Muscle layer of colon (tissue), 2 donors: Measurements from ENCODE around the gene FAT2.

Source experiments
- H3K27ac ChIP-seq: one replicate; pipeline ENCODE4 v1.7.0; 2013; ENCODE audit warnings: low read depth, mild to moderate bottlenecking, low read length, moderate library complexity
- H3K27me3 ChIP-seq, 2 donors: one replicate each; pipeline ENCODE4 v1.7.0; 2013; ENCODE audit warnings: low read length in 2 of 2, mild to moderate bottlenecking in 2 of 2; ENCODE audit not compliant: insufficient read depth in 2 of 2, control insufficient read depth in 1 of 2
- H3K36me3 ChIP-seq: one replicate; pipeline ENCODE4 v1.7.0; 2013; ENCODE audit warnings: mild to moderate bottlenecking, low read length; ENCODE audit not compliant: insufficient read depth
- H3K4me1 ChIP-seq: one replicate; pipeline ENCODE4 v1.7.0; 2013; ENCODE audit warnings: mild to moderate bottlenecking, low read length; ENCODE audit not compliant: insufficient read depth
- H3K4me3 ChIP-seq, 2 donors: one replicate each; pipeline ENCODE4 v1.7.0; 2013; ENCODE audit warnings: low read length in 2 of 2, low read depth in 1 of 2, mild to moderate bottlenecking in 1 of 2, moderate library complexity in 1 of 2
- H3K9ac ChIP-seq: one replicate; pipeline ENCODE4 v1.7.0; 2013; ENCODE audit warnings: low read length
- H3K9me3 ChIP-seq: one replicate; pipeline ENCODE4 v1.7.0; 2013; ENCODE audit warnings: mild to moderate bottlenecking, low read length
- donor health status: abdominal sarcoma.
- donor health status: Adenocarcinoma of cecum.

The FAT2 gene

GRCh38 chr5:151625285-151625684, 34.2 kb upstream of the FAT2 start:
- H3K4me3 ChIP-seq = no peak overlapping the region
- H3K27ac ChIP-seq = no peak overlapping the region
- no peaks in the 10 kb centered on the region for H3K36me3 ChIP-seq
- H3K4me1 ChIP-seq = no peaks in the 10 kb centered on the region
- no peak overlapping the region for H3K9ac ChIP-seq
- H3K9me3 ChIP-seq = no peaks in the 10 kb centered on the region
- H3K27me3 ChIP-seq = peaks cover 0 to under 1% of the 10 kb centered on the region in 2 donors

- Histone ChIP-seq H3K4me3 (no peak overlapping the region), H3K9me3 (no peaks in the 10 kb centered on the region), H3K4me1 (no peaks in the 10 kb centered on the region), H3K27me3 (peaks cover 0 to 4% of the 10 kb centered on the region in 2 donors), H3K9ac (no peak overlapping the region), H3K36me3 (no peaks in the 10 kb centered on the region), H3K27ac (no peak overlapping the region)
Measured at GRCh38 chr5:151624476-151624875, 33.3 kb upstream of the FAT2 start.

- H3K9me3 ChIP-seq = no peaks in the 10 kb centered on the region
- H3K9ac ChIP-seq = no peak overlapping the region
- no peak overlapping the region for H3K4me3 ChIP-seq
- H3K27me3 ChIP-seq = peaks cover 0 to 4% of the 10 kb centered on the region in 2 donors
- no peak overlapping the region for H3K27ac ChIP-seq
- H3K36me3 ChIP-seq = no peaks in the 10 kb centered on the region
- H3K4me1 ChIP-seq = no peaks in the 10 kb centered on the region
Measured at GRCh38 chr5:151622367-151623088, 31.4 kb upstream of the FAT2 start.

GRCh38 chr5:151620461-151620840, 29.3 kb upstream of the FAT2 start:
- Histone ChIP-seq H3K27me3 (peaks cover 0 to 4% of the 10 kb centered on the region in 2 donors), H3K9me3 (no peaks in the 10 kb centered on the region), H3K4me3 (no peak overlapping the region), H3K36me3 (no peaks in the 10 kb centered on the region), H3K4me1 (no peaks in the 10 kb centered on the region), H3K27ac (no peak overlapping the region), H3K9ac (no peak overlapping the region)

GRCh38 chr5:151619812-151620460, 28.8 kb upstream of the FAT2 start:
- no peaks in the 10 kb centered on the region for H3K36me3 ChIP-seq
- H3K27me3 ChIP-seq = peaks cover 0 to 9% of the 10 kb centered on the region in 2 donors
- H3K9ac ChIP-seq = no peak overlapping the region
- H3K27ac ChIP-seq = no peak overlapping the region
- no peaks in the 10 kb centered on the region for H3K4me1 ChIP-seq
- no peaks in the 10 kb centered on the region for H3K9me3 ChIP-seq
- no peak overlapping the region for H3K4me3 ChIP-seq

GRCh38 chr5:151618907-151619306, 27.8 kb upstream of the FAT2 start:
- H3K4me3 ChIP-seq = no peak overlapping the region
- H3K27ac ChIP-seq = no peak overlapping the region
- no peak overlapping the region for H3K9ac ChIP-seq
- no peaks in the 10 kb centered on the region for H3K36me3 ChIP-seq
- no peaks in the 10 kb centered on the region for H3K4me1 ChIP-seq
- H3K27me3 ChIP-seq = peaks cover 0 to 11% of the 10 kb centered on the region in 2 donors
- H3K9me3 ChIP-seq = no peaks in the 10 kb centered on the region

GRCh38 chr5:151617841-151618710, 26.9 kb upstream of the FAT2 start:
- H3K27ac ChIP-seq = no peak overlapping the region
- peaks cover 0 to 11% of the 10 kb centered on the region in 2 donors for H3K27me3 ChIP-seq
- no peaks in the 10 kb centered on the region for H3K9me3 ChIP-seq
- H3K36me3 ChIP-seq = no peaks in the 10 kb centered on the region
- H3K9ac ChIP-seq = no peak overlapping the region
- no peaks in the 10 kb centered on the region for H3K4me1 ChIP-seq
- H3K4me3 ChIP-seq = no peak overlapping the region

GRCh38 chr5:151617383-151617840, 26.3 kb upstream of the FAT2 start:
- no peaks in the 10 kb centered on the region for H3K4me1 ChIP-seq
- no peaks in the 10 kb centered on the region for H3K36me3 ChIP-seq
- no peak overlapping the region for H3K4me3 ChIP-seq
- H3K27ac ChIP-seq = no peak overlapping the region
- no peak overlapping the region for H3K9ac ChIP-seq
- H3K9me3 ChIP-seq = no peaks in the 10 kb centered on the region
- peaks cover 0 to 11% of the 10 kb centered on the region in 2 donors for H3K27me3 ChIP-seq

- peaks cover 0 to 11% of the 10 kb centered on the region in 2 donors for H3K27me3 ChIP-seq
- no peaks in the 10 kb centered on the region for H3K4me1 ChIP-seq
- H3K27ac ChIP-seq = no peak overlapping the region
- H3K36me3 ChIP-seq = no peaks in the 10 kb centered on the region
- no peak overlapping the region for H3K9ac ChIP-seq
- H3K9me3 ChIP-seq = no peaks in the 10 kb centered on the region
- no peak overlapping the region for H3K4me3 ChIP-seq
Measured at GRCh38 chr5:151615431-151615830, 24.3 kb upstream of the FAT2 start.

- H3K36me3 ChIP-seq = no peaks in the 10 kb centered on the region
- H3K4me3 ChIP-seq = no peak overlapping the region
- no peaks in the 10 kb centered on the region for H3K9me3 ChIP-seq
- no peaks in the 10 kb centered on the region for H3K4me1 ChIP-seq
- no peak overlapping the region for H3K9ac ChIP-seq
- H3K27ac ChIP-seq = no peak overlapping the region
- peaks cover 0 to 6% of the 10 kb centered on the region in 2 donors for H3K27me3 ChIP-seq
Measured at GRCh38 chr5:151614565-151614964, 23.4 kb upstream of the FAT2 start.

- no peaks in the 10 kb centered on the region for H3K9me3 ChIP-seq
- no peaks in the 10 kb centered on the region for H3K36me3 ChIP-seq
- H3K27ac ChIP-seq = no peak overlapping the region
- no peak overlapping the region for H3K9ac ChIP-seq
- no peaks in the 10 kb centered on the region for H3K4me1 ChIP-seq
- peaks cover 0 to 6% of the 10 kb centered on the region in 2 donors for H3K27me3 ChIP-seq
- H3K4me3 ChIP-seq = no peak overlapping the region
Measured at GRCh38 chr5:151612689-151613427, 21.7 kb upstream of the FAT2 start.
